T-helper 17 cell (primary cell): ENCODE data around the gene XAGE1B. TPM values are rescaled to one million over a fixed set of nuclear protein-coding genes. Genes with fewer than 3 reads are reported as not detected.
"Not testable (repeated sequence)": the region's sequence is repeated elsewhere in the genome, so short reads cannot be mapped to it uniquely, and the experiment has no call there.

Experiments
- ATAC-seq: fragments of 150-1000 bp; cut with Tn5 transposase; 2 replicates; pipeline ENCODE4 v1.10.0; 2021; ENCODE audit warnings: mild to moderate bottlenecking, moderate library complexity
- DNase-seq, 3 donors: peaks; one replicate each; pipeline versions ENCODE4 v3.0.0 to v3.0.0-alpha.2; 2020 to 2021
- H3K9me3 ChIP-seq: one replicate; pipeline ENCODE4 v1.7.0; 2013; ENCODE audit warnings: low read length, mild to moderate bottlenecking; ENCODE audit not compliant: control insufficient read depth, poor library complexity, severe bottlenecking
- H3K27ac Mint-ChIP-seq: one replicate; pipeline ENCODE4 v1.8.0; 2022; ENCODE audit warnings: mild to moderate bottlenecking, moderate library complexity, mixed read lengths
- H3K27me3 Mint-ChIP-seq: one replicate; pipeline ENCODE4 v1.8.0; 2022; ENCODE audit warnings: mixed read lengths
- H3K36me3 Mint-ChIP-seq: one replicate; pipeline ENCODE4 v1.8.0; 2022; ENCODE audit warnings: low read depth, mixed read lengths
- H3K4me1 Mint-ChIP-seq: one replicate; pipeline ENCODE4 v1.8.0; 2022; ENCODE audit warnings: mild to moderate bottlenecking, mixed read lengths
- H3K4me3 Mint-ChIP-seq: one replicate; pipeline ENCODE4 v1.8.0; 2022; ENCODE audit warnings: mild to moderate bottlenecking, moderate library complexity, mixed read lengths
- total RNA-seq, 4 donors: library from RNA in 2 of 4; stranded (reverse) in 2 of 4; gene quantifications; one replicate each; pipeline ENCODE4 v1.2.3 and lab custom pipeline; 2022 to 2026

The XAGE1B gene
- total RNA-seq, 2 donors from 2014 or later, result not detected

GRCh38 chrX:52504551-52504950, 12.3 kb downstream of the XAGE1B start:
- Mint-ChIP-seq H3K4me3 (no peak overlapping the region), H3K27ac (no peak overlapping the region), H3K36me3 (no peaks in the 10 kb centered on the region), H3K4me1 (no peaks in the 10 kb centered on the region), H3K27me3 (peaks cover 12% of the 10 kb centered on the region)
- ATAC-seq (no peak), DNase-seq (no peak)
- H3K9me3 ChIP-seq, result no peaks in the 10 kb centered on the region

GRCh38 chrX:52501362-52501761, 15.5 kb downstream of the XAGE1B start:
- H3K4me1 Mint-ChIP-seq, H3K27ac Mint-ChIP-seq, ATAC-seq, H3K4me3 Mint-ChIP-seq, H3K9me3 ChIP-seq, H3K27me3 Mint-ChIP-seq, DNase-seq, H3K36me3 Mint-ChIP-seq: not testable (repeated sequence)

GRCh38 chrX:52496419-52496772, 20.5 kb downstream of the XAGE1B start:
- not testable (repeated sequence) for H3K36me3 Mint-ChIP-seq, H3K4me3 Mint-ChIP-seq, H3K4me1 Mint-ChIP-seq, H3K9me3 ChIP-seq, ATAC-seq, DNase-seq, H3K27me3 Mint-ChIP-seq, H3K27ac Mint-ChIP-seq

- DNase-seq, H3K36me3 Mint-ChIP-seq, H3K4me3 Mint-ChIP-seq, ATAC-seq, H3K27ac Mint-ChIP-seq, H3K9me3 ChIP-seq, H3K4me1 Mint-ChIP-seq, H3K27me3 Mint-ChIP-seq: not testable (repeated sequence)
Observed at GRCh38 chrX:52495545-52496418, 21.1 kb downstream of the XAGE1B start, which contains the start of gene XAGE1A. Gene XAGE1A, plus strand, starts transcription at chrX:52495808. Its CDS starts 1,554 bp downstream, at chrX:52497362.

GRCh38 chrX:52471301-52471700, 45.6 kb downstream of the XAGE1B start:
- not testable (repeated sequence) for H3K27me3 Mint-ChIP-seq, H3K9me3 ChIP-seq, H3K4me3 Mint-ChIP-seq, H3K36me3 Mint-ChIP-seq, H3K27ac Mint-ChIP-seq, H3K4me1 Mint-ChIP-seq, DNase-seq, ATAC-seq

Other genes starting within 250 kb of the XAGE1B start
- not detected for gene XAGE2, start 148.0 kb downstream of the XAGE1B start, total RNA-seq
- gene XAGE1A, start 21.3 kb downstream of the XAGE1B start, total RNA-seq, result not detected
- gene SSX7, start 137.8 kb upstream of the XAGE1B start, total RNA-seq, result not detected
- gene SSX2, start 190.1 kb upstream of the XAGE1B start, total RNA-seq, result not detected
- gene SSX2B, start 234.2 kb upstream of the XAGE1B start, total RNA-seq, result not detected